Lung (tissue), 12 donors: Measurements from ENCODE around the gene ZFAND3. TPM values are rescaled to one million over a fixed set of nuclear protein-coding genes. Genes with fewer than 3 reads are reported as not detected.

Experiments used
- ATAC-seq: fragments of 200-7000 bp; cut with Tn5 transposase; one replicate; pipeline ENCODE4 v1.9.1; 2020; ENCODE audit warnings: moderate number of reproducible peaks; ENCODE audit not compliant: insufficient read depth, low FRiP score
- DNase-seq, 3 donors: peaks; one replicate each; pipeline ENCODE4 v3.0.0-alpha.2; 2013 to 2017
- H3K27ac ChIP-seq, 2 donors: one replicate each; pipeline ENCODE4 v1.5.1; 2013; ENCODE audit warnings: mild to moderate bottlenecking in 2 of 2, moderate library complexity in 2 of 2, control low read depth in 1 of 2, inconsistent platforms in 1 of 2, low read depth in 1 of 2, low read length in 1 of 2
- H3K27me3 ChIP-seq, 3 donors: one replicate each; pipeline ENCODE4 v1.5.1; 2013; ENCODE audit warnings: low read length in 2 of 3; ENCODE audit not compliant: control insufficient read depth in 3 of 3, insufficient read depth in 3 of 3
- H3K36me3 ChIP-seq, 4 donors: one replicate each; pipeline ENCODE4 v1.5.1; 2013; ENCODE audit warnings: low read length in 4 of 4, mild to moderate bottlenecking in 1 of 4, moderate library complexity in 1 of 4; ENCODE audit not compliant: control insufficient read depth in 4 of 4, insufficient read depth in 4 of 4
- H3K4me1 ChIP-seq, 5 donors: one replicate each; pipeline ENCODE4 v1.5.1; 2013; ENCODE audit warnings: low read length in 5 of 5, mild to moderate bottlenecking in 2 of 5, moderate library complexity in 1 of 5; ENCODE audit not compliant: control insufficient read depth in 5 of 5, insufficient read depth in 5 of 5
- H3K4me3 ChIP-seq: one replicate; pipeline ENCODE4 v1.5.1; 2013; ENCODE audit warnings: mild to moderate bottlenecking, control low read depth, moderate library complexity
- H3K9ac ChIP-seq, 2 donors: one replicate each; pipeline ENCODE4 v1.5.1; 2013; ENCODE audit warnings: low read length in 2 of 2, control low read depth in 1 of 2; ENCODE audit not compliant: insufficient read depth in 1 of 2
- H3K9me3 ChIP-seq, 4 donors: one replicate each; pipeline ENCODE4 v1.5.1; 2013; ENCODE audit warnings: low read length in 3 of 4, mild to moderate bottlenecking in 1 of 4, moderate library complexity in 1 of 4; ENCODE audit not compliant: control insufficient read depth in 4 of 4, insufficient read depth in 3 of 4
- WGBS, 2 donors: extraction: QIAGEN DNeasy Blood & Tissue Kit; methylation state at CpG; one replicate each; pipeline ENCODE4 v1.1.7; 2013; 5-methylcytosine and 5-hydroxymethylcytosine counted together
- polyA plus RNA-seq, 2 donors: library from polyadenylated mRNA; stranded (reverse); fragments of 200-250 nt; gene quantifications; one replicate each; pipeline ENCODE4 v1.2.1, GENCODE V29; 2013
- total RNA-seq, 2 donors: library from RNA; depleted of rRNA in 1 of 2; stranded (reverse); fragments of >200 nt in 1 of 2; gene quantifications; one replicate each; pipeline ENCODE4 v1.2.1, GENCODE V29; 2014 to 2021
- TF ChIP-seq, protein P1 (sequence below): IDR thresholded peaks from 2 replicates; pipeline ENCODE4 v1.5.1; 2012; ENCODE audit warnings: mild to moderate bottlenecking; ENCODE audit errors: control extremely low read depth, extremely low read depth
- donor health status: control.
- donor health status: control.
- donor health status: Bipolar disorder and iron deficiency.
- donor health status: healthy.
- donor health status: DM: yes; HTN: yes; CAD: no.

The ZFAND3 gene
- total and polyA plus RNA-seq, 4 donors: 27.6 to 63.6 (median 51.3) TPM

DNA sequence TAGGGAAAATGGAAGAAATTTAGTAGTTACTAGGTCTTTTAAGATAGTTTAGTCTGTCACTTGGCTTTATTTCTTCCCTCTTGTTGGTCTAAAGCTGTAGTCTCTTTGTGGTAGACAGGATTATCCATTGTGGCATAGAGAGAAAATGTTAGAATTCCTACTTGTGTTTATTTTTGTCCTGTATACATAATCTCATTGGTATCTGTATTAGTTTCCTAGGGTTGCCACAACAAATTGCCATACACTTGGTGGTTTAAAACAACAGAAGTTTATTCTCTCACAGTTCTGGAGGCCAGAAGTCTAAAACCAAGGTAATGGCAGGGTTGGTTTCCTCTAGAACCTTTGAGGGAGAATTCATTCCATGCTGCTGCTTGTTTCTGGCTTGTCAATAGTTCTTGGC lies 119.4 kb downstream of the ZFAND3 start:
- Histone ChIP-seq H3K27me3 (no peaks in the 10 kb centered on the region), H3K36me3 (peaks cover 0 to 2% (median 0%) of the 10 kb centered on the region in 4 donors), H3K4me3 (no peak overlapping the region), H3K4me1 (peaks cover 0 to 23% (median 21%) of the 10 kb centered on the region in 5 donors), H3K27ac (no peak overlapping the region), H3K9me3 (no peaks in the 10 kb centered on the region), H3K9ac (no peak overlapping the region)
- no peak for DNase-seq
- TF ChIP-seq, protein P1, sequence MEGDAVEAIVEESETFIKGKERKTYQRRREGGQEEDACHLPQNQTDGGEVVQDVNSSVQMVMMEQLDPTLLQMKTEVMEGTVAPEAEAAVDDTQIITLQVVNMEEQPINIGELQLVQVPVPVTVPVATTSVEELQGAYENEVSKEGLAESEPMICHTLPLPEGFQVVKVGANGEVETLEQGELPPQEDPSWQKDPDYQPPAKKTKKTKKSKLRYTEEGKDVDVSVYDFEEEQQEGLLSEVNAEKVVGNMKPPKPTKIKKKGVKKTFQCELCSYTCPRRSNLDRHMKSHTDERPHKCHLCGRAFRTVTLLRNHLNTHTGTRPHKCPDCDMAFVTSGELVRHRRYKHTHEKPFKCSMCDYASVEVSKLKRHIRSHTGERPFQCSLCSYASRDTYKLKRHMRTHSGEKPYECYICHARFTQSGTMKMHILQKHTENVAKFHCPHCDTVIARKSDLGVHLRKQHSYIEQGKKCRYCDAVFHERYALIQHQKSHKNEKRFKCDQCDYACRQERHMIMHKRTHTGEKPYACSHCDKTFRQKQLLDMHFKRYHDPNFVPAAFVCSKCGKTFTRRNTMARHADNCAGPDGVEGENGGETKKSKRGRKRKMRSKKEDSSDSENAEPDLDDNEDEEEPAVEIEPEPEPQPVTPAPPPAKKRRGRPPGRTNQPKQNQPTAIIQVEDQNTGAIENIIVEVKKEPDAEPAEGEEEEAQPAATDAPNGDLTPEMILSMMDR: no peak
- ATAC-seq: no peak

GRCh38 chr6:37940074-37940847 lies 120.7 kb downstream of the ZFAND3 start:
- Histone ChIP-seq H3K4me1 (peaks cover 0 to 23% (median 21%) of the 10 kb centered on the region in 5 donors), H3K27ac (no peak overlapping the region), H3K4me3 (no peak overlapping the region), H3K36me3 (peaks cover 0 to 2% (median 0%) of the 10 kb centered on the region in 4 donors), H3K27me3 (no peaks in the 10 kb centered on the region), H3K9ac (no peak overlapping the region), H3K9me3 (no peaks in the 10 kb centered on the region)
- DNase-seq: peak; percentile 71 to 88 (median 83)
- WGBS, 2 donors: 78 to 85% methylated on average over 3 of the region's 3 CpGs
- TF ChIP-seq, protein P1: no peak
- no peak for ATAC-seq

GRCh38 chr6:37941871-37942270 lies 122.3 kb downstream of the ZFAND3 start:
- H3K4me1 ChIP-seq: peaks cover 0 to 31% (median 21%) of the 10 kb centered on the region in 5 donors
- TF ChIP-seq, protein P1: no peak
- H3K27me3 ChIP-seq: no peaks in the 10 kb centered on the region
- DNase-seq (no peak), ATAC-seq (no peak)
- H3K36me3 ChIP-seq: peaks cover 0 to 2% (median 0%) of the 10 kb centered on the region in 4 donors
- H3K27ac ChIP-seq: no peak overlapping the region
- no peak overlapping the region for H3K4me3 ChIP-seq
- no peak overlapping the region for H3K9ac ChIP-seq
- 84 to 95% methylated on average over 2 of the region's 2 CpGs for WGBS, 2 donors
- no peaks in the 10 kb centered on the region for H3K9me3 ChIP-seq
